ENCODE results near the gene NFATC2. TPM values are rescaled to one million over a fixed set of nuclear protein-coding genes. Genes with fewer than 3 reads are reported as not detected.

Gene NFATC2
- total RNA-seq, 2 donors from 2014 or later = 29.4 to 41.1 TPM

DNA sequence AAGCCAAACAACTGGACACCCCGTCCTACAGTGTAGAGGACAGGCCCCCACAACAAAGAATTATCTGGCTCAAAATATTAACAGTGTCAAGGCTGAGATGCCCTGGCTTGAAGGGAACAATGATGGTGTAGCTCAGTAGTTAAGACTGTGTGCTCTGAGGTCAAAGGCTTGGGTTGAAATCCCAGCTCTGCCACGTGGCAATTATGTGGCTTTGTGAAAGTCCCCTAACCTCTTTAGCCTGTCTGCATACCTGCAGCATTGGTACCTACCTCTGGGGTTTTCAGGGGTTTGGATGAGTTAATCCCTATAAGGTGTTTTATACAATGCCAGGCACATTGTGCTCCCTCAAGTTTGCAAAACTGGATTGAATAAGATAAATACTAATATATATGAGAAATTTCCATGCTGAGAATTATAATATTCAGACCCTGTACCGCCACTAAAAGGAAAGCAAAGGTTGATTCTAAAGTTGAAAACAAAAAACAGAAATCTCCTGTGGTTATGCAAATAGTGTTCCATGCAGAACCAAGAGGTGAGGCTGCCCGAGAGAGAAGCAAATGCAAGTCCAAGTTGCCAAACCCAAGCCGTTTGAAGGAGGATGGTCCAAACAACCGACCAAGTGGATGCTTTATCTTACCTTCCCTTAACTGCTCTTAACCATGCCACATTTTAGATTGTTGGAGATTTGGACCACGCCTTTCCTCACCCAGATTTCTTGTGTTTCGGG is 199.8 kb downstream of the NFATC2 start:
- H3K27ac Mint-ChIP-seq = no peak overlapping the region

DNA sequence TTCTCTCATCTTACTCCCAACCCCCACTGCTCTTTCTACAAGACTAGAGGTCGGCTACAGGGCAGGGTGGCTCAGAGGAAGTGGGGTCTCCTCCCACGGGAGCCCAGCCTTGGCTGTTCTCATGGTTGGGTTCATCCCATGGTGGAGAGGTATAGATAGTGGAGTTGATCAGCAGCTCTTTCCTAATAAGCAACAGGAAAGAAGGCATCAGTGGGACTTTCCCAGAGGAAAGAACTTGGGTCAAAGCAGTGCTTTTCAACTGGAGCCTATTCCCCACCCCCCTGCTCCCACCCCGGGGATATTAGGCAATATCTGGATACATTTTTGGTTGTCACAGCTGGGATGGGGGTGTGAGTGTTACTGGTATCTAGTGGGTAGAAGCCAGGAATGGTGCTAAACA is 200.9 kb downstream of the NFATC2 start:
- Mint-ChIP-seq H3K9me3 (peaks cover 4% of the 10 kb centered on the region), H3K4me3 (no peak overlapping the region), H3K36me3 (ENCODE audit: low read depth) (no peaks in the 10 kb centered on the region), H3K4me1 (peaks cover 12% of the 10 kb centered on the region), H3K27me3 (peaks cover 4% of the 10 kb centered on the region), H3K27ac (no peak overlapping the region)
- no peak for ATAC-seq (replicated peaks)

More for the DNA sequence above, 199.8 kb downstream of the NFATC2 start:
- Mint-ChIP-seq H3K27me3 (peaks cover 4% of the 10 kb centered on the region), H3K9me3 (no peaks in the 10 kb centered on the region), H3K4me1 (peaks cover 7% of the 10 kb centered on the region), H3K4me3 (no peak overlapping the region), H3K36me3 (ENCODE audit: low read depth) (no peaks in the 10 kb centered on the region)
- no peak for ATAC-seq (replicated peaks)

DNA sequence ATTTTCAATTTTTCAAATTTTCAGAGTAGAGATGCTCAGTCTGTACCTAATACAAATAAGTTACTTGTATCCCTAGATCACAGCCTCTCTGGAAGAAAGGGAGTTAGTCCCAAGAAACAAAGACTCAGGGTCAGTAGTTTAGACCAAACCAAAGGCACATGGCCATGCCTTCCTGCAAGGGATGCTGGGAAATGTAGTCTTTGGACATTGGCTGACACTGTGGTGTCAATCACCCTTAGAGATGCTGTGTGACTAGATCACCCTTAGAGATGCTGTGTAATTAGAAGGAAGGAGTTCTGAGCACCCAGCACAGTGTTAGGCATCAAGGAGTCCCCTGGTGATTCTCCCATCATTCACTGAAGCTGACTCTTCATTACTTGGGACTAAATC is 202.1 kb downstream of the NFATC2 start:
- H3K4me1 Mint-ChIP-seq = peaks cover 16% of the 10 kb centered on the region
- H3K27ac Mint-ChIP-seq = no peak overlapping the region
- no peaks in the 10 kb centered on the region for H3K36me3 Mint-ChIP-seq (ENCODE audit: low read depth)
- ATAC-seq (replicated peaks) = no peak
- peaks cover 4% of the 10 kb centered on the region for H3K9me3 Mint-ChIP-seq
- H3K4me3 Mint-ChIP-seq = no peak overlapping the region
- H3K27me3 Mint-ChIP-seq = peaks cover 4% of the 10 kb centered on the region

DNA sequence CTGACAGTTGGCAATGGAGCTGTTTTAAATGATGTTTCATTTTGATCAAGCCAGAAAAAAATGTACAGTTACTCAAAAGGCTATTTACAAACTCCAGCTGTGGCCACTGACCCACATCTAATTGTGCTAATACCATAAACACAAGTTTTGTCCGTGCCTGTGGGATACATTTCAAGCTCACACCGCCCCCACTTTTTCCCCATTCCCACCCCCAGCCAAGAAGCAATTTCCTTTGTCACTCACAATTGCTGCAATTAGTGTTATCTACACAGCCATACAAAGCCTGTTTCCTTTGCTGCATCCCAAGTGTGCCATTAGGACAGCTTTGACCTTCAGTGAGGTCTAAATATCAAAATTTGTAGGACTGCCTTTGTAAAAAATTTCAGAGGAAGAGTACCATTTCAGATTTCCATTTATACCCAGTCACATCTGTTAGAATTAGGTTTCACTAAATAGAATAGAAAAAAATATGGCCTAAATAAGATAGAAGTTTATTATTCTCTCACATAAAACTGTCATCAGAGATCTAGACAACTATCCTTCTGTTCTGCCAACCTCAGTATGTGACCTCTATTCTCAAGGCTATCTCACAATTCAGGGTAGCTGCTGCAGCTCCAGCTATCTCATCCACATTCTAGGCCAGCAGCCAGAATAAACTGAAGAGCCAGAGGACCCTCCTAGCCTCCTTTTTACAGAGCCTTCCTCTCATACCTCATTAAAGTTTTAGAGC is 202.6 kb downstream of the NFATC2 start:
- no peak for ATAC-seq (replicated peaks)
- peaks cover 17% of the 10 kb centered on the region for H3K4me1 Mint-ChIP-seq
- H3K27me3 Mint-ChIP-seq = peaks cover 4% of the 10 kb centered on the region
- H3K4me3 Mint-ChIP-seq = no peak overlapping the region
- H3K36me3 Mint-ChIP-seq (ENCODE audit: low read depth) = no peaks in the 10 kb centered on the region
- H3K9me3 Mint-ChIP-seq = peaks cover 4% of the 10 kb centered on the region
- H3K27ac Mint-ChIP-seq = no peak overlapping the region

DNA sequence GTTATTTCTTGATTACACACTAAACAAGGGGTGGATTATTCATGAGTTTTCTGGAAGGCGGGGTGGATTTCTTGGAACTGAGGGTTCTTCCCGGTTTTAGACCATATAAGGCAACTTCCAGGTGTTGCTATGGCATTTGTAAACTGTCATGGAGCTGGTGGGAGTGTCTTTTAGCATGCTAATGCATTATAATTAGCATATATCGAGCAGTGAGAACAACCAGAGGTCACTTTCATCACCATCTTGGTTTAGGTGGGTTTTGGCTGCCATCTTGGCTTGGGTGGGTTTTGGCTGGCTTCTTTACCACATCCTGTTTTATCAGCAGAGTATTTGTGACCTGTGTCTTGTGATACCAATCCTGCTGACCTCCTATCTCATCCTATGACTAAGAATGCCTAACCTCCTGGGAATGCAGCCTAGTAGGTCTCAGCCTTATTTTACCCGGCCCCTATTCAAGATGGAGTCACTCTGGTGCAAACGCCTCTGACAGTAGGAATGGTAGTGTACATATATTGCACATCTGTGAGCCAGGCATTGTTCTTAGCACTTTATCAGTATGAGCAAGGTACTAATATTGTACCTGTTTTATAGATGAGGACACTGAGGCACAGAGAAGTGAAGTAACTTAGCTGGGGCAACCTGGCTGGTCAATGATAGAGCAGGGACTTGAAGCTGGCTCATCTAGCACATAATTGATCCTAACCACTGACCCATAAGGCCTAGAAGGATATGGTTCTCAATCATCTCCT is 203.7 kb downstream of the NFATC2 start:
- peaks cover 8% of the 10 kb centered on the region for H3K27me3 Mint-ChIP-seq
- H3K36me3 Mint-ChIP-seq (ENCODE audit: low read depth) = no peaks in the 10 kb centered on the region
- H3K4me1 Mint-ChIP-seq = peaks cover 17% of the 10 kb centered on the region
- no peak overlapping the region for H3K4me3 Mint-ChIP-seq
- ATAC-seq (replicated peaks) = no peak
- H3K9me3 Mint-ChIP-seq = peaks cover 4% of the 10 kb centered on the region
- H3K27ac Mint-ChIP-seq = no peak overlapping the region

DNA sequence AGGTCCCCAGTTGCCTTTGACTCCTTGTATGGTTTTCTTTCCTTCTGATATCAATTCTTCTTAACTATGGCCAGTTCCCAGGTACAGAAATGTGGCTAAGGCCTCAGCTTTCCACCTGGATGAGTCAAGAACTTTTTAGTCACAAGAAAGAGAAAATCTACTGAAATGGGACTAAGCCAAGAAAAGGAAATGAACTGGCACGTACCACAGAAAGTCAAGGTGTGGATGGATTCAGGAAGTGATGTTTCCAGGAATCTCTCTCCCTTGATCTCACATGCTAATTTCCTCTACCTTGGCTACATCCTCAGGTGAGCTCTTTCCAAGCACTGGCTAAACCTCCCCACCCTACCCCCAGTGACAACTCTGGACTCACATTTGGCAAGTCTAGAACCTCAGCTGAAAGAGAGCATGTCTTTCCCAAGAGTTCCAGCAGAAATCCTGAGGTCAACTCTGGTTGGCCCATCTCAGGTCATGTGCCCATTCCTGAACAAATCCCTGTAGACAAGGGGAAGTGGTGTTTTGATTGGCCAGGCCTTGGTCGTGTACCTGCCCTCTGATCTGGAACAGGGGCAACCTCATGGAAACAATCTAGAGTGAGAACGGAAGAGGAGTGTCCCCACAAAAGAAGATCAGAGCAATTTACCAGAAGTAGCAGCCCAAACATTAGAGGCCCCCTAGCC is 205.3 kb downstream of the NFATC2 start:
- ATAC-seq (replicated peaks) = no peak
- Mint-ChIP-seq H3K4me1 (peaks cover 17% of the 10 kb centered on the region), H3K36me3 (ENCODE audit: low read depth) (no peaks in the 10 kb centered on the region), H3K27me3 (peaks cover 6% of the 10 kb centered on the region), H3K9me3 (peaks cover 4% of the 10 kb centered on the region), H3K27ac (no peak overlapping the region), H3K4me3 (no peak overlapping the region)

Other genes starting within 250 kb of the NFATC2 start
- gene ATP9A, start 225.7 kb upstream of the NFATC2 start, total RNA-seq = 1 to 10 TPM; 1.7 to 2.2 TPM

Data from activated T-helper 17 cell treated with anti-CD3 and anti-CD28 coated beads, Interleukin-2, amount 50 U/mL, for 72 hours (primary cell).